Fibroblast of lung (primary cell): ENCODE measurements around the gene JUND. TPM values are rescaled to one million over a fixed set of nuclear protein-coding genes. Genes with fewer than 3 reads are reported as not detected.

ENCODE experiments used
- DNase-seq, 2 donors: peaks; one replicate each; pipeline versions ENCODE4 v3.0.0 to v3.0.0-alpha.2; 2010; ENCODE audit warnings: low read depth in 2 of 2
- H2AFZ ChIP-seq: 2 replicates; pipeline ENCODE4 v1.5.1; 2012; ENCODE audit warnings: low read length, control low read depth, inconsistent platforms
- H3K27ac ChIP-seq: 2 replicates; pipeline ENCODE4 v1.5.1; 2011; ENCODE audit warnings: low read length, control low read depth; ENCODE audit not compliant: insufficient read depth
- H3K27me3 ChIP-seq: 2 replicates; pipeline ENCODE4 v1.5.1; 2011; ENCODE audit warnings: mild to moderate bottlenecking, low read length; ENCODE audit not compliant: control insufficient read depth, insufficient read depth
- H3K36me3 ChIP-seq: 2 replicates; pipeline ENCODE4 v1.5.1; 2011; ENCODE audit warnings: low read length; ENCODE audit not compliant: control insufficient read depth, insufficient read depth
- H3K4me1 ChIP-seq: 2 replicates; pipeline ENCODE4 v1.5.1; 2011; ENCODE audit warnings: low read length; ENCODE audit not compliant: control insufficient read depth, insufficient read depth; ENCODE audit errors: extremely low read depth
- H3K4me2 ChIP-seq: 2 replicates; pipeline ENCODE4 v1.5.1; 2011; ENCODE audit warnings: low read length, control low read depth; ENCODE audit not compliant: insufficient read depth; ENCODE audit errors: extremely low read depth
- H3K4me3 ChIP-seq, 4 experiments: fragments of 200-600 bp in 1 of 4; sonication (generic) in 1 of 4; replicated peaks in 1 of 4; 2 replicates each; pipeline ENCODE4 v1.5.1; 2011 to 2016; ENCODE audit warnings: low read length in 4 of 4, low read depth in 3 of 4, mild to moderate bottlenecking in 3 of 4, control low read depth in 2 of 4, inconsistent platforms in 1 of 4, mixed read lengths in 1 of 4; ENCODE audit not compliant: insufficient read depth in 1 of 4; ENCODE audit errors: control extremely low read depth in 1 of 4
- H3K79me2 ChIP-seq: 2 replicates; pipeline ENCODE4 v1.5.1; 2012; ENCODE audit warnings: mild to moderate bottlenecking, low read length, inconsistent platforms; ENCODE audit not compliant: control insufficient read depth, insufficient read depth
- H3K9ac ChIP-seq: 2 replicates; pipeline ENCODE4 v1.5.1; 2011; ENCODE audit warnings: mild to moderate bottlenecking, low read length, control low read depth; ENCODE audit not compliant: insufficient read depth
- H3K9me3 ChIP-seq: 2 replicates; pipeline ENCODE4 v1.5.1; 2012; ENCODE audit warnings: low read depth, low read length; ENCODE audit not compliant: control insufficient read depth, insufficient read depth
- H4K20me1 ChIP-seq: 2 replicates; pipeline ENCODE4 v1.5.1; 2011; ENCODE audit warnings: low read length; ENCODE audit not compliant: control insufficient read depth, insufficient read depth; ENCODE audit errors: extremely low read depth
- EZH2 ChIP-seq: IDR thresholded peaks from 2 replicates; pipeline ENCODE4 v1.5.1; 2012; ENCODE audit warnings: low read length, control low read depth, mild to moderate bottlenecking; ENCODE audit errors: missing control alignments
- polyA plus RNA-seq, 2 donors: library from polyadenylated mRNA; depleted of rRNA in 1 of 2; stranded (reverse) in 1 of 2; unstranded in 1 of 2; fragments of >200 nt; gene quantifications; 2 replicates each; pipeline ENCODE4 v1.2.1, GENCODE V29; 2011 to 2012; ENCODE audit warnings: missing spikeins in 1 of 2
- total RNA-seq: library from RNA; depleted of rRNA; stranded (reverse); fragments of >200 nt; gene quantifications from 2 replicates; pipeline ENCODE4 v1.2.1, GENCODE V29; 2014
- TF ChIP-seq, protein P1 (sequence below), 2 donors: IDR thresholded peaks in 1 of 2; conservative IDR thresholded peaks in 1 of 2; 1 replicate in 1 of 2; 2 replicates in 1 of 2; pipeline ENCODE4 v1.5.1; 2011 to 2012; ENCODE audit warnings: low read length in 2 of 2, control low read depth in 1 of 2, inconsistent platforms in 1 of 2, low read depth in 1 of 2, mild to moderate bottlenecking in 1 of 2

Gene JUND
- total and polyA plus RNA-seq, 2 donors (not counting 1 experiment from before 2014, with no cell fraction given): 65.8 to 166 TPM

GRCh38 chr19:18304208-18304457 is 22.7 kb upstream of the JUND start:
- H3K79me2 ChIP-seq: no peaks in the 10 kb centered on the region
- no peak for DNase-seq
- TF ChIP-seq, protein P1, sequence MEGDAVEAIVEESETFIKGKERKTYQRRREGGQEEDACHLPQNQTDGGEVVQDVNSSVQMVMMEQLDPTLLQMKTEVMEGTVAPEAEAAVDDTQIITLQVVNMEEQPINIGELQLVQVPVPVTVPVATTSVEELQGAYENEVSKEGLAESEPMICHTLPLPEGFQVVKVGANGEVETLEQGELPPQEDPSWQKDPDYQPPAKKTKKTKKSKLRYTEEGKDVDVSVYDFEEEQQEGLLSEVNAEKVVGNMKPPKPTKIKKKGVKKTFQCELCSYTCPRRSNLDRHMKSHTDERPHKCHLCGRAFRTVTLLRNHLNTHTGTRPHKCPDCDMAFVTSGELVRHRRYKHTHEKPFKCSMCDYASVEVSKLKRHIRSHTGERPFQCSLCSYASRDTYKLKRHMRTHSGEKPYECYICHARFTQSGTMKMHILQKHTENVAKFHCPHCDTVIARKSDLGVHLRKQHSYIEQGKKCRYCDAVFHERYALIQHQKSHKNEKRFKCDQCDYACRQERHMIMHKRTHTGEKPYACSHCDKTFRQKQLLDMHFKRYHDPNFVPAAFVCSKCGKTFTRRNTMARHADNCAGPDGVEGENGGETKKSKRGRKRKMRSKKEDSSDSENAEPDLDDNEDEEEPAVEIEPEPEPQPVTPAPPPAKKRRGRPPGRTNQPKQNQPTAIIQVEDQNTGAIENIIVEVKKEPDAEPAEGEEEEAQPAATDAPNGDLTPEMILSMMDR (conservative IDR thresholded peaks at IDR 0.05 in 1 of 2, IDR thresholded peaks at IDR 0.05 in 1 of 2; ENCODE audit: low read depth in 1 of 2, low read length in 2 of 2): no peak
- TF ChIP-seq EZH2: no peak
- no peak overlapping the region for H2AFZ ChIP-seq
- H3K4me1 ChIP-seq: peaks cover 31% of the 10 kb centered on the region
- peak overlapping the region; percentile 99 for H3K4me2 ChIP-seq
- no peaks in the 10 kb centered on the region for H3K27me3 ChIP-seq
- peaks cover 4% of the 10 kb centered on the region for H3K36me3 ChIP-seq
- H3K4me3 ChIP-seq: peak overlapping the region in 1 of 4 experiments; percentile 52
- no peaks in the 10 kb centered on the region for H3K9me3 ChIP-seq
- H3K9ac ChIP-seq: peak overlapping the region; percentile 92
- no peaks in the 10 kb centered on the region for H4K20me1 ChIP-seq
- peak overlapping the region; percentile 100 for H3K27ac ChIP-seq

DNA sequence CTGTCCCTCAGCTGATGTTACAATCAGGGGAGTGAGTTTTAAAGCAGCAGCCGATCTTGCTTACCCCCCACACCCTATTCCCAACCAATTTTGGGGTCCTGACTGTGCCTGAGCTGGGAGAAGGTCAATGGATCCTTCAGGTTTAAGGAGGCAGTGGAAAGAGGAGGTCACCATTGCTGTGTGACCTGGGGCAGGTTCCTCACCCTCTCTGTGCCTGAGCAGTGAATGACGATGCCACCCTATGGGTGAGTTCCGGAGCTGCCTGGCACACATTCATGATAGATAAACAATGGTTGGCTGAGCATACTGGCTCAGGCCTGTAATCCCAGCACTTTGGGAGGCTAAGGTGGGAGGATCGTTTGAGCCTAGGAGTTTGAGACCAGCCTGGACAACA is 20.3 kb upstream of the JUND start:
- DNase-seq: no peak
- no peaks in the 10 kb centered on the region for H3K36me3 ChIP-seq
- H4K20me1 ChIP-seq: no peaks in the 10 kb centered on the region
- H3K79me2 ChIP-seq: no peaks in the 10 kb centered on the region
- TF ChIP-seq EZH2: no peak
- TF ChIP-seq, protein P1 (conservative IDR thresholded peaks at IDR 0.05 in 1 of 2, IDR thresholded peaks at IDR 0.05 in 1 of 2; ENCODE audit: low read depth in 1 of 2, low read length in 2 of 2): no peak
- H3K4me2 ChIP-seq: no peak overlapping the region
- H3K4me3 ChIP-seq: no peak overlapping the region
- peaks cover 30% of the 10 kb centered on the region for H3K4me1 ChIP-seq
- no peak overlapping the region for H3K9ac ChIP-seq
- H3K9me3 ChIP-seq: no peaks in the 10 kb centered on the region
- no peaks in the 10 kb centered on the region for H3K27me3 ChIP-seq
- no peak overlapping the region for H2AFZ ChIP-seq
- peak overlapping the region; percentile 41 for H3K27ac ChIP-seq

DNA sequence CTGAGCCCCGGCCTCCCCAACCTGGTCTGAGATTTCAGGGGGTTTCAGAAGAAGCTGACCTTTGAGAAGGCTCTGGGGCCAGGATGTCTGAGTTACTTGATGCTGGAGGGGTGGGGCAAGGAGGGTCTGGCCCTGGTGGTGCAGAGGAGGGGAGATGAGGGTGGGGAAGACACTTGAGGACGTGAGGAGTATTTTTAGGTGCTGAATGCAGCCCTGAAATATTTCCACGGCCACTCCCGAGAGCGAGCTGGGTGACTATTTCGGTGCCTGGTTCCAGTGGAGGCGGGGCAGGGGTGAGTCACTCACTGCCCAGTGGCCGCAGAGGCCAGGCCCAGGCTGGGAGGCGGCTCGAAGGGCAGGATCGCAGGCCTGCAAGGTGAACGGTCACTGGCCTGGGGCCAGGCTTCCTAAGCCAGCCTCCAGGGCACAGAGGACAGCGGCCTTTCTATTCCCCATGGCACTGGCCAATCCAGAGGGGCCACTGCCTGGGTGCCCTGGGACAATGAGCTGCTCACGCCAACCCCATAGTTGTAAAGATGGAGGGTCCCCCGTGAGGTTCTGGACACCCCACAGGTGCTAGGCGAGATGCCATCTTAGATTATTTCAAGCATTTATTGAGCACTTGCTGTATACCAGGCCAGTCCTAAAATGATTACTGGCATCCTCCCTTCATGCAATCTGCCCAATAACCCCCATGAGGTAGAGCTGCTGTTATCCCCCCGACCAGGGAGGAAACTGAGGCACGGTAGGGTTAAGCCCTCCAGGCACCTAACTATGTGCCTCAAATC is 19.7 kb upstream of the JUND start:
- H3K4me1 ChIP-seq: peaks cover 27% of the 10 kb centered on the region
- no peak overlapping the region for H3K4me3 ChIP-seq
- H3K9ac ChIP-seq: no peak overlapping the region
- H3K9me3 ChIP-seq: no peaks in the 10 kb centered on the region
- H4K20me1 ChIP-seq: no peaks in the 10 kb centered on the region
- H3K27me3 ChIP-seq: no peaks in the 10 kb centered on the region
- H3K4me2 ChIP-seq: no peak overlapping the region
- DNase-seq: peak; percentile 67 to 74
- H3K27ac ChIP-seq: peak overlapping the region; percentile 41
- TF ChIP-seq, protein P1 (conservative IDR thresholded peaks at IDR 0.05 in 1 of 2, IDR thresholded peaks at IDR 0.05 in 1 of 2; ENCODE audit: low read depth in 1 of 2, low read length in 2 of 2): no peak
- TF ChIP-seq EZH2: no peak
- no peak overlapping the region for H2AFZ ChIP-seq
- H3K79me2 ChIP-seq: no peaks in the 10 kb centered on the region
- H3K36me3 ChIP-seq: no peaks in the 10 kb centered on the region
